Mesenchymal stem cell (in vitro differentiated cells and primary cell): ENCODE data around the gene LPCAT2.

ENCODE experiments used
- DNase-seq: peaks from one replicate; pipeline ENCODE4 v3.0.0-alpha.2; 2013
- H2AFZ ChIP-seq: one replicate; pipeline ENCODE4 v1.6.1; 2013; ENCODE audit warnings: low read depth, mild to moderate bottlenecking, control low read depth, inconsistent platforms, low read length, moderate library complexity
- H2AK5ac ChIP-seq: 2 replicates; pipeline ENCODE4 v1.6.1; 2013; ENCODE audit warnings: low read length, moderate library complexity, mild to moderate bottlenecking, inconsistent platforms; ENCODE audit not compliant: severe bottlenecking
- H2BK120ac ChIP-seq: one replicate; pipeline ENCODE4 v1.6.1; 2013; ENCODE audit warnings: low read depth, mild to moderate bottlenecking, inconsistent platforms, low read length, moderate library complexity
- H2BK12ac ChIP-seq, 2 experiments: one replicate each; pipeline ENCODE4 v1.6.1; 2013; ENCODE audit warnings: inconsistent platforms in 2 of 2, low read length in 2 of 2, mild to moderate bottlenecking in 2 of 2, moderate library complexity in 2 of 2, control low read depth in 1 of 2
- H2BK15ac ChIP-seq: one replicate; pipeline ENCODE4 v1.6.1; 2013; ENCODE audit warnings: mild to moderate bottlenecking, low read depth, inconsistent platforms; ENCODE audit not compliant: poor library complexity, severe bottlenecking
- H2BK5ac ChIP-seq: 2 replicates; pipeline ENCODE4 v1.6.1; 2013; ENCODE audit warnings: low read depth, mild to moderate bottlenecking, low read length, control low read depth, inconsistent platforms; ENCODE audit not compliant: poor library complexity, severe bottlenecking
- H3K14ac ChIP-seq, 2 experiments: one replicate each; pipeline ENCODE4 v1.6.1; 2013; ENCODE audit warnings: inconsistent platforms in 2 of 2, low read length in 2 of 2, control low read depth in 1 of 2, mild to moderate bottlenecking in 1 of 2, moderate library complexity in 1 of 2
- H3K18ac ChIP-seq, 2 experiments: one replicate each; pipeline ENCODE4 v1.6.1; 2013; ENCODE audit warnings: inconsistent platforms in 2 of 2, low read length in 2 of 2, control low read depth in 1 of 2, low read depth in 1 of 2, mild to moderate bottlenecking in 1 of 2
- H3K23ac ChIP-seq, 2 experiments: one replicate each; pipeline ENCODE4 v1.6.1; 2013; ENCODE audit warnings: inconsistent platforms in 2 of 2, low read length in 2 of 2, mild to moderate bottlenecking in 2 of 2, moderate library complexity in 2 of 2, control low read depth in 1 of 2
- H3K27ac ChIP-seq: 2 replicates; pipeline ENCODE4 v1.5.1; 2013; ENCODE audit warnings: mild to moderate bottlenecking, moderate library complexity, low read length, control low read depth, inconsistent platforms; ENCODE audit not compliant: poor library complexity, severe bottlenecking
- H3K27me3 ChIP-seq, 2 experiments: 2 replicates each; pipeline versions ENCODE4 v1.6.1 to v1.7.0; 2013; ENCODE audit warnings: low read length in 2 of 2, mild to moderate bottlenecking in 2 of 2, moderate library complexity in 2 of 2, control low read depth in 1 of 2, inconsistent platforms in 1 of 2; ENCODE audit not compliant: control insufficient read depth in 1 of 2, insufficient read depth in 1 of 2
- H3K36me3 ChIP-seq, 2 experiments: 2 replicates each; pipeline versions ENCODE4 v1.6.1 to v1.7.0; 2013; ENCODE audit warnings: low read length in 2 of 2, control low read depth in 1 of 2, inconsistent platforms in 1 of 2, low read depth in 1 of 2, mild to moderate bottlenecking in 1 of 2; ENCODE audit not compliant: insufficient read depth in 2 of 2, control insufficient read depth in 1 of 2
- H3K4ac ChIP-seq, 2 experiments: one replicate each; pipeline ENCODE4 v1.6.1; 2013; ENCODE audit warnings: inconsistent platforms in 2 of 2, low read length in 2 of 2, mild to moderate bottlenecking in 2 of 2, moderate library complexity in 2 of 2, control low read depth in 1 of 2, low read depth in 1 of 2
- H3K4me1 ChIP-seq: 2 replicates; pipeline ENCODE4 v1.6.1; 2013; ENCODE audit warnings: low read depth, low read length, control low read depth; ENCODE audit not compliant: control insufficient read depth, insufficient read depth
- H3K4me2 ChIP-seq: 2 replicates; pipeline ENCODE4 v1.6.1; 2013; ENCODE audit warnings: low read length, mild to moderate bottlenecking, inconsistent platforms; ENCODE audit not compliant: poor library complexity, severe bottlenecking
- H3K4me3 ChIP-seq, 2 experiments: 2 replicates each; pipeline versions ENCODE4 v1.5.1 to v1.7.0; 2013; ENCODE audit warnings: low read length in 2 of 2, mild to moderate bottlenecking in 2 of 2, control low read depth in 1 of 2, low read depth in 1 of 2; ENCODE audit not compliant: insufficient read depth in 1 of 2
- H3K79me1 ChIP-seq: replicated peaks from 2 replicates; pipeline ENCODE4 v1.6.1; 2013; ENCODE audit warnings: mild to moderate bottlenecking, control low read depth, low read length, inconsistent platforms; ENCODE audit not compliant: poor library complexity, severe bottlenecking
- H3K9ac ChIP-seq: 2 replicates; pipeline ENCODE4 v1.7.0; 2013; ENCODE audit warnings: mild to moderate bottlenecking, low read length, moderate library complexity
- H3K9me3 ChIP-seq: 2 replicates; pipeline ENCODE4 v1.7.0; 2013; ENCODE audit warnings: mild to moderate bottlenecking, low read length; ENCODE audit not compliant: control insufficient read depth
- H4K8ac ChIP-seq: one replicate; pipeline ENCODE4 v1.6.1; 2013; ENCODE audit warnings: inconsistent platforms, mild to moderate bottlenecking, low read length, moderate library complexity
- H4K91ac ChIP-seq: one replicate; pipeline ENCODE4 v1.6.1; 2013; ENCODE audit warnings: mild to moderate bottlenecking, low read length, inconsistent platforms
- WGBS: methylation state at CpG from one replicate; pipeline ENCODE4 v1.1.7; 2013; ENCODE audit warnings: mixed read lengths; 5-methylcytosine and 5-hydroxymethylcytosine counted together

The LPCAT2 gene

DNA sequence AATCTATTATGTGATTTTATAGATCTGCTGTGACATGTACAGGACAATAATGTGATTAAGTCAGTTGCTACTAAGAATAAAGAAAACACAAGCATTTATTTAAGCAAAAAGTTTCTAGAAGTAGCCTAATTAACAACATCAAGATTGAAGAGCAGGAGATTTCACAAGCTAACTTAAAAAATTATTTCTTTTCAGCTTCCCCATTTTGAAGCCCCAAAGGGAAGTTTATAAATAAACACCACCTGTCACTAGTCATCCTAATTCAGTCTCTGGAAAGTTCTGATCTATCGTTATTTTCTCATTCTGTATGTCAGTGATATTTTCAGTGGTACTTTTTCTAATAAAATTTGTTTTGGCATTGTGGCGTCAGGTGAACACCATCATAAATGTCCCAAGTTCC lies 65.9 kb downstream of the LPCAT2 start:
- 83% methylated on average over 1 of the region's 2 CpGs for WGBS
- H3K27ac ChIP-seq = no peak overlapping the region
- H3K4me3 ChIP-seq = no peak overlapping the region
- no peak overlapping the region for H2BK5ac ChIP-seq
- H2BK120ac ChIP-seq = no peak overlapping the region
- H3K27me3 ChIP-seq = no peaks in the 10 kb centered on the region
- no peak overlapping the region for H2AFZ ChIP-seq
- no peak overlapping the region for H3K4me2 ChIP-seq
- H3K18ac ChIP-seq = no peak overlapping the region
- no peak overlapping the region for H3K14ac ChIP-seq
- H2BK15ac ChIP-seq = no peak overlapping the region
- no peaks in the 10 kb centered on the region for H3K9me3 ChIP-seq
- H3K4me1 ChIP-seq = no peaks in the 10 kb centered on the region
- H3K4ac ChIP-seq = no peak overlapping the region
- no peak overlapping the region for H2AK5ac ChIP-seq
- H2BK12ac ChIP-seq = no peak overlapping the region
- peaks cover 0 to 51% of the 10 kb centered on the region in 2 experiments for H3K36me3 ChIP-seq
- no peak overlapping the region for H4K91ac ChIP-seq
- no peak overlapping the region for H4K8ac ChIP-seq
- no peak overlapping the region for H3K23ac ChIP-seq
- H3K79me1 ChIP-seq = no peaks in the 10 kb centered on the region
- no peak for DNase-seq
- no peak overlapping the region for H3K9ac ChIP-seq

GRCh38 chr16:55575496-55575895 lies 66.6 kb downstream of the LPCAT2 start:
- Histone ChIP-seq H2BK15ac (no peak overlapping the region), H3K79me1 (no peaks in the 10 kb centered on the region), H2BK12ac (no peak overlapping the region), H3K9ac (no peak overlapping the region), H3K4ac (no peak overlapping the region), H3K9me3 (no peaks in the 10 kb centered on the region), H2BK120ac (no peak overlapping the region), H3K4me1 (no peaks in the 10 kb centered on the region), H2BK5ac (no peak overlapping the region), H3K36me3 (peaks cover 0 to 58% of the 10 kb centered on the region in 2 experiments), H4K8ac (no peak overlapping the region), H3K27ac (no peak overlapping the region), H4K91ac (no peak overlapping the region), H2AFZ (no peak overlapping the region), H3K18ac (no peak overlapping the region), H3K14ac (no peak overlapping the region), H3K23ac (no peak overlapping the region), H3K4me2 (no peak overlapping the region), H3K4me3 (no peak overlapping the region), H2AK5ac (no peak overlapping the region), H3K27me3 (no peaks in the 10 kb centered on the region)
- no peak for DNase-seq
- 91% methylated on average over 1 of the region's 1 CpG for WGBS

DNA sequence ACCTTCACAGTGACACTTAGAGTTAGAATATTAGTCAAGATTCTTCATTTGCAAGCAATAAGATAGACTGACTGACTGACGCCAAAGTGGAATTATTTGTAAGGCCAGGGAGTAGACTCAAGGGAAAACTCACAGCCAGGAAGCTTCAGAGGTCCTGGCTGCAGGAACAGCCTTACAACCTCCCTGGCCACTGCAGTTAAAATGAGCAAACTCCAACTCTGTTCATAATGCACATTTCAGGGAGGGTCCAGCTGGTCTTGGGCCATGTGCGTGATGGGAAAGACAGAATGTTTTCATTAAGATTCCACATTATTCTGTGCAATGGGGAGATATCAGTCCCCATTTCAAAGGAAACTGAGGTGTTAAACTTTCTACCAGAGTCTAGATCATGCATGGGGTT lies 67.5 kb downstream of the LPCAT2 start:
- Histone ChIP-seq H3K27ac (no peak overlapping the region), H2BK5ac (no peak overlapping the region), H3K4me2 (no peak overlapping the region), H2BK120ac (no peak overlapping the region), H3K23ac (no peak overlapping the region), H3K9me3 (no peaks in the 10 kb centered on the region), H3K27me3 (no peaks in the 10 kb centered on the region), H3K36me3 (peaks cover 0 to 65% of the 10 kb centered on the region in 2 experiments), H2AFZ (no peak overlapping the region), H2BK12ac (no peak overlapping the region), H3K79me1 (no peaks in the 10 kb centered on the region), H2BK15ac (no peak overlapping the region), H3K4me3 (no peak overlapping the region), H4K8ac (no peak overlapping the region), H3K18ac (no peak overlapping the region), H4K91ac (no peak overlapping the region), H3K4ac (no peak overlapping the region), H3K9ac (no peak overlapping the region), H3K14ac (no peak overlapping the region), H2AK5ac (no peak overlapping the region), H3K4me1 (no peaks in the 10 kb centered on the region)
- WGBS = 98% methylated on average over 2 of the region's 2 CpGs
- DNase-seq = no peak

- Histone ChIP-seq H4K91ac (no peak overlapping the region), H2AK5ac (no peak overlapping the region), H3K4me3 (no peak overlapping the region), H3K27me3 (no peaks in the 10 kb centered on the region), H3K9ac (no peak overlapping the region), H3K36me3 (peaks cover 0 to 79% of the 10 kb centered on the region in 2 experiments), H2AFZ (no peak overlapping the region), H3K14ac (no peak overlapping the region), H2BK15ac (no peak overlapping the region), H2BK12ac (no peak overlapping the region), H3K4me1 (no peaks in the 10 kb centered on the region), H3K79me1 (no peaks in the 10 kb centered on the region), H3K4ac (no peak overlapping the region), H3K9me3 (no peaks in the 10 kb centered on the region), H2BK5ac (no peak overlapping the region), H3K18ac (no peak overlapping the region), H4K8ac (no peak overlapping the region), H3K4me2 (no peak overlapping the region), H3K23ac (no peak overlapping the region), H3K27ac (no peak overlapping the region), H2BK120ac (no peak overlapping the region)
- DNase-seq = no peak
- 93% methylated on average over 3 of the region's 3 CpGs for WGBS
These were observed 69.0 kb downstream of the LPCAT2 start for GRCh38 chr16:55577887-55578286.
